Glutamatergic neuron (in vitro differentiated cells): ENCODE data around the gene ULK1. TPM values are rescaled to one million over a fixed set of nuclear protein-coding genes. Genes with fewer than 3 reads are reported as not detected.

ENCODE experiments used
- DNase-seq: peaks from one replicate; pipeline ENCODE4 v3.0.0; 2022
- H3K27ac Mint-ChIP-seq: one replicate; pipeline ENCODE4 v1.8.0; 2020; ENCODE audit warnings: mild to moderate bottlenecking, mixed read lengths, inconsistent platforms; ENCODE audit not compliant: unreplicated experiment
- H3K27me3 Mint-ChIP-seq: one replicate; pipeline ENCODE4 v1.8.0; 2020; ENCODE audit warnings: mild to moderate bottlenecking, moderate library complexity, mixed read lengths, inconsistent platforms; ENCODE audit not compliant: unreplicated experiment
- H3K36me3 Mint-ChIP-seq: one replicate; pipeline ENCODE4 v1.8.0; 2020; ENCODE audit warnings: mild to moderate bottlenecking, mixed read lengths, inconsistent platforms; ENCODE audit not compliant: unreplicated experiment
- H3K4me1 Mint-ChIP-seq: one replicate; pipeline ENCODE4 v1.8.0; 2020; ENCODE audit warnings: mild to moderate bottlenecking, low read depth, mixed read lengths, inconsistent platforms; ENCODE audit not compliant: unreplicated experiment
- H3K4me3 Mint-ChIP-seq: one replicate; pipeline ENCODE4 v1.8.0; 2020; ENCODE audit warnings: mild to moderate bottlenecking, mixed read lengths, inconsistent platforms; ENCODE audit not compliant: unreplicated experiment
- H3K9me3 Mint-ChIP-seq: one replicate; pipeline ENCODE4 v1.8.0; 2020; ENCODE audit warnings: mild to moderate bottlenecking, moderate library complexity, mixed read lengths, inconsistent platforms; ENCODE audit not compliant: unreplicated experiment
- long read RNA-seq: library from polyadenylated mRNA; unstranded; transcript quantifications from one replicate; pipeline ENCODE4 v2.0.0, GENCODE V29; 2020; ENCODE audit not compliant: unreplicated experiment
- total RNA-seq: library from RNA; stranded (reverse); fragmentation: NEBNext Ultra II Directional; extraction: Animal tissue kit (Norgen Biotek cat#: 25700); gene quantifications from one replicate; pipeline ENCODE4 v1.2.1, GENCODE V29; 2021; ENCODE audit not compliant: unreplicated experiment
- TF ChIP-seq, protein P1 (sequence below): fragments of 200-600 bp; sonication (generic); IDR thresholded peaks from one replicate; pipeline ENCODE4 v1.5.0; 2021; ENCODE audit not compliant: partially characterized antibody, unreplicated experiment

The ULK1 gene
- 168 TPM for total RNA-seq
- long read RNA-seq, partial matches to known transcripts: 4 of 19 reads
- long read RNA-seq, other reads (novel, unspliced or antisense): 15 of 19 reads

DNA sequence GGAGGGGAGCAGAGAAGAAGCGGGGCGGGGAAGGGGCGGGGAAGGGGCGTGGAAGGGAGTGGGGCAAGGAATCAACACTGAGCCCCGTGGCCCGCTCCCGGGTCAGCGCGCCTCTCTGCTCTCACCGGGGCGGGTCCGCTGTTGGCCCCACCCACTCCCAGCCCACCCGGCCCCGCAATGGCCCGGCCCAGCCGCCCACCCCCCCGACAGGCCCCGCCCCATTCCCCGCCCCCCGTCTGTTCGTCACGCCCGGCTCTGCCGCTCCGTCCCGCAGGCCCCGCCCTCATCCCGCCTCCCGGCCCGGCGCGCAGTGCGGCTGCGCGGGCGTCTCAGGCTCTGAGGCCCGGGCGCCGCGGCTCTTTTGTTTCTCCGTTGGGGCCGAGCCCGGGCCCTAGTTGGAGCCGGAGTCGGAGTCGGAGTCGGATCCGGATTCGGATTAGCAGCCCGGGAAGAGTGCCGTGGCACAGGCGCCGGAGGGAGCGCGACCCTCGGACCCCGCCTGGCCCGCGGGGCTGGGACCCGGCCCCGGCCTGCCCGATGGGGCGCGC is at the start of gene ULK1:
Gene ULK1, plus strand, starts transcription at position 310 of the 548 bp plus-strand sequence. CDS start 380 bp downstream, outside the sequence.
- H3K27ac Mint-ChIP-seq: peak within 1 kb of the TSS; percentile 88

DNA sequence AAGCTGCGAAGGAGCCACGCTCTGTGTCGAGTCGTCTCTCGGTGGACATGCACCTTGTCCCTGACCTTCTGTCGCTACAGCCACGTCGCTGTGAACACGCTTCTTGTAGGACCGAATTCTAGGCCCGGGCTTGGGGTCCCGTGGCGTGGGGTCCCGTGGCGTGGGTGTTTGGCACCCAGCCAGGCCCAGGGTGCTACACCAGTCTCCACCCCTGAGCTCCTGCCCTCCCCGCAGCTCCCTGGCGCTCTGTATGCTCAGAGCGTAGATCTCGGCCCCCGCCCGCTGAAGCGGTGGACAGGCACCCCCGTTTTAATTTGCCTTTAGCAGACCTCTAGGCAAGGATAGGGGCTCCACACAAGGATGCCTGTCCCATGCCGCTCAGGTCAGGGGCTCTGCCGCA is 49.8 kb upstream of the ULK1 start:
- peaks cover 2% of the 10 kb centered on the region for H3K9me3 Mint-ChIP-seq
- H3K4me3 Mint-ChIP-seq: no peak overlapping the region

More for the DNA sequence above, at the start of gene ULK1:
- peak; percentile 95 for DNase-seq
- Mint-ChIP-seq H3K4me3 (peak within 1 kb of the TSS; percentile 87), H3K27me3 (peaks cover 10% of the 10 kb centered on the region), H3K4me1 (peaks cover 9% of the 10 kb centered on the region), H3K9me3 (peaks cover 8% of the 10 kb centered on the region), H3K36me3 (no peaks in the 10 kb centered on the region)
- TF ChIP-seq, protein P1, sequence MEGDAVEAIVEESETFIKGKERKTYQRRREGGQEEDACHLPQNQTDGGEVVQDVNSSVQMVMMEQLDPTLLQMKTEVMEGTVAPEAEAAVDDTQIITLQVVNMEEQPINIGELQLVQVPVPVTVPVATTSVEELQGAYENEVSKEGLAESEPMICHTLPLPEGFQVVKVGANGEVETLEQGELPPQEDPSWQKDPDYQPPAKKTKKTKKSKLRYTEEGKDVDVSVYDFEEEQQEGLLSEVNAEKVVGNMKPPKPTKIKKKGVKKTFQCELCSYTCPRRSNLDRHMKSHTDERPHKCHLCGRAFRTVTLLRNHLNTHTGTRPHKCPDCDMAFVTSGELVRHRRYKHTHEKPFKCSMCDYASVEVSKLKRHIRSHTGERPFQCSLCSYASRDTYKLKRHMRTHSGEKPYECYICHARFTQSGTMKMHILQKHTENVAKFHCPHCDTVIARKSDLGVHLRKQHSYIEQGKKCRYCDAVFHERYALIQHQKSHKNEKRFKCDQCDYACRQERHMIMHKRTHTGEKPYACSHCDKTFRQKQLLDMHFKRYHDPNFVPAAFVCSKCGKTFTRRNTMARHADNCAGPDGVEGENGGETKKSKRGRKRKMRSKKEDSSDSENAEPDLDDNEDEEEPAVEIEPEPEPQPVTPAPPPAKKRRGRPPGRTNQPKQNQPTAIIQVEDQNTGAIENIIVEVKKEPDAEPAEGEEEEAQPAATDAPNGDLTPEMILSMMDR: no peak

DNA sequence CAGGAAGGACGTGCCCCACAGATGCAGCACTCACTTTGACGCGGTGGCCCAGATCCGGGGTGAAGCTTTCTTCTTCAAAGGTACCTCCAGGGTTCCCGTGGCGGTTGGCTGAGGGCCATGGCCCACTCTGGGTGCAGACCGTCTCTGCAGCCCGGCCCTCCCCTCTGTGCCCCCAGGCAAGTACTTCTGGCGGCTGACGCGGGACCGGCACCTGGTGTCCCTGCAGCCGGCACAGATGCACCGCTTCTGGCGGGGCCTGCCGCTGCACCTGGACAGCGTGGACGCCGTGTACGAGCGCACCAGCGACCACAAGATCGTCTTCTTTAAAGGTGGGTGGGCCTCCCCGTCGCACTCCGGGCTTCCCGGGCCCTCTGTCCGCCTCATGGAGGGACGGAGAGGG is 49.3 kb upstream of the ULK1 start:
- H3K9me3 Mint-ChIP-seq: peaks cover 2% of the 10 kb centered on the region
- TF ChIP-seq, protein P1: no peak
- H3K36me3 Mint-ChIP-seq: no peaks in the 10 kb centered on the region
- no peak for DNase-seq
- H3K27ac Mint-ChIP-seq: no peak overlapping the region
- peaks cover 4% of the 10 kb centered on the region for H3K27me3 Mint-ChIP-seq
- no peaks in the 10 kb centered on the region for H3K4me1 Mint-ChIP-seq
- H3K4me3 Mint-ChIP-seq: no peak overlapping the region

More for the DNA sequence above, 49.8 kb upstream of the ULK1 start:
- Mint-ChIP-seq H3K4me1 (no peaks in the 10 kb centered on the region), H3K27me3 (peaks cover 4% of the 10 kb centered on the region), H3K36me3 (no peaks in the 10 kb centered on the region), H3K27ac (no peak overlapping the region)
- no peak for DNase-seq
- TF ChIP-seq, protein P1: no peak

DNA sequence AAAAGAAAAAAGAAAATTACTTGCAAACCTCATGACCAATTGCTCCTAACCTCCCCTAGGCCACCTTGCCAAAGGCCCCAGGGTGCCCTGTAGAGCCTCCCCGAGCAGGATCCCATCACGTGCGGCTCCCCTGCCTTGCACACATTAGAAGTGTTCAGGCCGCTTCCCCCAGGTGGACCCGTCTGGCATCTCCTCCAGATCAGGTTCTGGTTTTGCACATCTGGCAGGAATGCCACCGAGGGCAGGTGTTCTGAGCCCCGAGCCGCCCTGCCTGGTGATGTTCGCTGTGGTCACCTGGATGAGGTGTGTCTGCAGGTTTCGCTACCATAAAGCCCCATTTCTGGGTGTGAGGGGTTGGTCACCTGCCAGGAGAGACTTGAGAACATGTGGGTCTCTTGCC is 47.0 kb upstream of the ULK1 start:
- Mint-ChIP-seq H3K36me3 (no peaks in the 10 kb centered on the region), H3K4me1 (no peaks in the 10 kb centered on the region), H3K27me3 (peaks cover 4% of the 10 kb centered on the region), H3K4me3 (no peak overlapping the region), H3K27ac (no peak overlapping the region), H3K9me3 (peaks cover 2% of the 10 kb centered on the region)
- TF ChIP-seq, protein P1: no peak
- DNase-seq: no peak

DNA sequence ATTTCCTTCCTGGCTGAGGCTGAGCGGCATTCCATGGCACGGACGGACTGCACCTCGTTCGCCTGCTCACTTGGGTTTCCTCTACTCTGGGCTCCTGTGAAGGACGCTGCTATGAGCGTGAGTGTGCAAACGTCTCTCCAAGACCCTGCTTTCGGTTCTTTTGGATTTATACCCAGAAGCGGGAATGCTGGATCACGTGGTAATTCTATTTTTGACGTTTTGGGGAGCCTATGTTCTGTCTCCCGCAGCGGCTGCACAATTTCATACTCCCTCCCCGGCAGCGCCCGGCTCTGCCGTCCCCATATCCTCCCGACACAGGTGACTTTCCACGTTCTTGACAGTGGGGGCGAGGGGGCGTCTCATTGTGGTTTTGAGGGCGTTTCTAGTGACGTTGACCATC is 45.7 kb upstream of the ULK1 start:
- no peaks in the 10 kb centered on the region for H3K36me3 Mint-ChIP-seq
- H3K4me3 Mint-ChIP-seq: no peak overlapping the region
- H3K4me1 Mint-ChIP-seq: peaks cover 2% of the 10 kb centered on the region
- no peak overlapping the region for H3K27ac Mint-ChIP-seq
- TF ChIP-seq, protein P1: no peak
- H3K9me3 Mint-ChIP-seq: peaks cover 4% of the 10 kb centered on the region
- peaks cover 4% of the 10 kb centered on the region for H3K27me3 Mint-ChIP-seq
- DNase-seq: no peak
